ENCODE data around the gene TLR5.
A peak's percentile ranks its signal among the peaks of the same experiment; 100 is the strongest.

Gene TLR5

DNA sequence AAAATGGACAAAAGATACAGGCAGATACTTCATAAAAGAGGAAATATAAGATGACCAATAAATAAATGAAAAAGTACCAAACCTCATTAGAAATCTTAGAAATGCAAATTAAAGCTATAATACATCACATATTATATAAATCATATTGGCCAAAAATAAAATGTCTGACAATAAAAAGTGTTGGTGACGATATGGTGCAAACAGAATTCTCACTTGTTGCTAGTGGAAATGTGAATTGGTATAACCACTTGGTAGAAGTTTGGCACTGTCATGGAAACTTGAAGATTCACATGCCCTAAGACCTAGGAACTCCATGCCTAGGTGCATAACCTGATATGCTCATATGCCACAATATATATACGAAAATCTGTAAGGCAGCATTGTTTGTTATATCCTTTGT is 4.4 kb upstream of the TLR5 start:
- DNase-seq, result no peak

DNA sequence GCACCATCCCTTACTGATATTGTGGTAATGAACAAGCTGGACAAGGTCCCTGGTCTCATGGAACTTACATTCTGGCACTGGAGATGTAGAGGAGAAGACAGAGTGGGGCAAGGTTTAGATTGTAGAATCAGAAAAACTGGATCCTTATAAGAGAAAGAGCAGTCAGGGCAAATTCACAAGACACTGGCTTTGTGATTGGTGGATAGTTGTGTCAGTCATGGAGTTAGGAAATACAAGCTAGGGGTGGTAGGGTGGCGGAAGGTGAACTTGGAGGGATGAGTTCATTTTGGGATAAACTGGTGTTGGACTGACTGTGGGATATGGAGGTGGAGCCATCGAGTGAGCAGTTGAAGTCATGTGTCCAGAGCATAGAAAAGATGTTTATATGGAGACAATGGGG is 3.7 kb upstream of the TLR5 start:
- no peak for DNase-seq

DNA sequence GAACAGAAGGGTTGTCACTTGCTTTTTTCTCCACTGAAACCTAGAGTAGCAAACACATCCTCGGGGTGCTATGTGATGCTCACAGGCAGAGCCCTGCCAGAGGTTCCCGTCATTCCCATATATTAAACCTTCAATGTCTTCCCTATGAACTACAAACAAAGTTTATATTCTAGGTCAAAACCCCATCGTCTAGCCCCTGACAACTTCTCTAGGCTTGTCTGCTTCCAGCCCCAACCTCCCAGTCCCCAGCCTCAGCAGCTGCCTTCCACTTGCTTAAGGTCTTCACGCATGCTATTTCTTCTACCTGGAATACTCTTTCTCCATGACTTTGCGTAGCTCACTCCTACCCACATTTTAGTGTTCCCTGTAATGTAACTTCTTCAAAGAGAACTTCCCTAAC is 1.9 kb upstream of the TLR5 start:
- DNase-seq, result no peak

DNA sequence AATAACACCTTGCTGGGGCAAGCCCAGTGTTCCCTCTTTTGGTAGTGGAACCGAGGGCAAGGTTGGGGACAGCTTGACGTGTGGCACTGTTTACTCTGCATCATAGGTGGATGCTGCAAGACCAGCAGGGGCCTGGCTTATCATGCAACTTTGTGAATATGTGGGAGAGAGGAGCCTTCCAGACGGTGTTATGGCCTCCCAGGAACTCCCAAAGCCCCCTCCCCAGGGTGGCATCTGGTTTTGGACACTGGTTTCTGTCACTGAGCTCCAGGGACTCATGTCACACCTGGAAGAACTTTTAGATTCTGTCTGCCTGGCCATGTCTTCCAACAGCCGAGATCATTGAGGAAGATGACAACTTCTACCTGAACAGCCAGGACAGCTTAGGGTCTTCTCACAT is 1.4 kb upstream of the TLR5 start:
- DNase-seq, result no peak

DNA sequence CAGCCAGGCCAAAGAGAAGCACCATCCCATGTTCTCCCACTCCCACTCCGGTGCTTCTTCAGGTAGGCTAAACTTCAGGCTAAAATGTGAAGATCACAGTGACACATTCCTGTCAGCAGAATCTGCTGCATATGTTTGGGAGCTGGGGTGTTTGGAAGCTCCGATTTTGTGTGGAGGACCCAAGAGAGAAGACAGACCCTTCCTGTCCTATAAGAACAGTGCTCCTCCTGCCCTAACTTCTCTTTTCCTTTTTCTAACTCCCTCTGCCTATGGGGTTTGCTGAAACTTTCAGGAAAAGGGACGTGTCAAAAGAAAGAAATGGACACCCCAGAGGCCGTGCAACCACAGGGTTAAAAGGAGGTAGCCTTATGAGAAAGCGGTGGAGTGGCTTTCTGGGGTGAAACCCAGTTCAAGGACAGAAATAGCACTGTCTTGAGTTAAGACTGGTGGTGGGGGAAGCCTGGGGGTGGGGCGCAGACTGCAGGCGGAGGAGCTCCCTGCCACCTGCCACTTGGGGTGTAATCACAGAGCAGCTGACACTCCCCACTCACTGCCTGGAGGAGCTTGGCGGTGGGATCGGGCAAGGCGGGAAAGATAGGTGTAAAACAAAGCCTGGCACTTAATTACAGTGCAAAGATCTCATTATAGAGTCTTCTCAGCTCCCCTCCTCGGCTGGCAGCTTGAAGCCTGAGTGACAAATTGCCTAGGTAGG is 645 bp upstream of the TLR5 start:
- DNase-seq, result no peak

DNA sequence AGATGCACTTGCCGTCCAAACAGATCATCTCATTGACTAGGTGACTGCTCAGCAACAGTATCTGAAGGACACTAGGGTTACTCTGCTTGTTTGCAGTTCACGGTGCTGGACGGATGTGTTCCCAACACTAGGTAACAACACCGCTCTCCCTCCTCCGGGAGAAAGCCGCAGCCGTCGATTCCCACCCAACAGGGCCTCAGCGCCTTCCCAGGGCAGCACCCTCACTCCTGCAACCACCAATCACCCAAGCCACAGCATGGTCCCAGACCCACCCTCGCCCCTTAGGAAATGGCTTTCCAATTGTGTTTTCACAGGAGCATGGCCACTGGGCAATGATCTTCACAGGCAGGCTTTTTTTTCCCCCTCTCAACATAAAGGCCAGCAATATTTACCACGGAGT is 779 bp downstream of the TLR5 start:
- no peak for DNase-seq

DNA sequence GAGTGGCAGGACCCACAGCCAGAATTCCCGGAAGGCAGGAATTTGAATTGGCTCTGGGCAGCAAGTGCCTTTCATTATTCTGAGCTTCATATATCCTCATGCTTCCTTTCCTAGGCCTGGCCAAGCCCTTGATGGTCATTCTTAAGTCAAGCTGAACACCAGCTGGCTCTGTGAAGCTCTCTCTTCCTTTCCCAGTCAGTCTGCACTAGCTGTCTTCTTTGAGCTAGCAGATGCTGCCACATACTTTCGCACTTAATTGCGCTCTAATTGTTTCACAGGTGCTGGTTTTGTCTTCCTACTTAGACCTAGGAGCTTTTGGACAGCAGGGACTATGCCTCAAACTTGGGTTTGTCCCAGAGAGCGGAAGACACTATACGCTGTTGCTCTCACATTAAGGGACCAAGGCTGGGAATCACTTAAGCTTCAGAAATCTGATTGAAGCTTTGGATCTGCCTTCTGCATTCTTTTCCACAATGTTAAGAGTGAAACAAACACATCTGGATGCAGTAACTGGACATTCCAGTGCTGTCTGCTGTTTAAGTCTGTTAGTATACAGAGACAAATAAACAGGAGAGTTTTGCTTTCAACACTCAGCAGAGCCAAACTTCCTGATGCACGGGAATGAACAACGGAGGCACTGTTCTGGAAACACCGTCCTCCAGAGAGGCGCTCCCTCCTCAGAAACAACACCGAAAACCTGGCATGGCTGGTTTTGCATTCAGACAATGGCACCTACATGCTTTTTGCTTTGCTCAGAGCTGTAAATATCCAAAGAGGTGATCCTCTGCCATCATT is 2.2 kb downstream of the TLR5 start:
- no peak for DNase-seq

DNA sequence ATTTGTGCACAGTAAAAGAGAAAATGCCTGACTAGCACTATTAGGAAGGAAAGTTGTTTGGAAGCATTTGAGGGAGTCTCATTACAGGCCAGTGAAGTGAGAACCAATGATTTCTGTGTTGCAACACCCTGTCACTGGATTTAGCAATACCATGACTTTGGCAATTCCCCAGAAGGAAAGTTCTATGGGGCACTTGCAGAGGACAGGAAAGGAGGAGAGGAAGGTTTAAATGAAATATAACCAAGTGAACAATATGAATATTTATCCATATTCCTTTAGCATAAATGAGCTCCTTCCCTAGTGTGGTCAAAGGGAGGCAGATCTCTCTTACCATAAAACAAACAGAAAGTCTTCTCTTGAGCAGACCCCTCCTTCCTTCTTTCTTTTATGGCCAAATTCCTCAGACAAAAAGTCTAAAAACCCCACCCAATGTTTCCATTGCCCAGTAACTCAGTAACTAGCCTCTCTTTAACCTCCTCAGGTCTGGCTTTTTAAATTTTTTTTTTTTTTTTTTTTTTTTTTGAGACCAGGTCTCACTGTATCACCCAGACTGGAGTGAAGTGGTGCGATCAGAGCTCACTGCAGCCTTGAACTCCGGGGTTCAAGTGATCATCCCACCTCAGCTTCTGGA is 5.5 kb downstream of the TLR5 start:
- DNase-seq, result peak; percentile 64

DNA sequence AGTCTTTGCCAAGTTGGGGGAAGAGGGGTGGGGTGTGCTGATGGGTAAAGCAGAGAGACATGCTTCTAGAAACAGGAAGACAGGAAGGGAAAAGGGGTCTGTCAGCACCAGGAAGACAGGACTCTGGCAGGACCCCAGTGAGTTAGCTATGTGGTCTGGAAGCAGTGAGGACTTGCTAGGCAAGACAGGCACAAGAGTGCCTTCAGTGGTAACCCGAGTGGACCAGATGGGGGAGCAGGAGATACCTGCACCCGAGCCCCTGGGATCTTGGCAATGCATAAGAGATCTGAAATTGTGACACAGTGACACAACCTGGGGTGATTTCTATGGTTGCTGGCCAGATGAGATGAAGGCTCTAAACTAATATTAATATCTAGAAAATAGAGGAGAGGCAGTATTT is 7.0 kb downstream of the TLR5 start:
- DNase-seq, result no peak

DNA sequence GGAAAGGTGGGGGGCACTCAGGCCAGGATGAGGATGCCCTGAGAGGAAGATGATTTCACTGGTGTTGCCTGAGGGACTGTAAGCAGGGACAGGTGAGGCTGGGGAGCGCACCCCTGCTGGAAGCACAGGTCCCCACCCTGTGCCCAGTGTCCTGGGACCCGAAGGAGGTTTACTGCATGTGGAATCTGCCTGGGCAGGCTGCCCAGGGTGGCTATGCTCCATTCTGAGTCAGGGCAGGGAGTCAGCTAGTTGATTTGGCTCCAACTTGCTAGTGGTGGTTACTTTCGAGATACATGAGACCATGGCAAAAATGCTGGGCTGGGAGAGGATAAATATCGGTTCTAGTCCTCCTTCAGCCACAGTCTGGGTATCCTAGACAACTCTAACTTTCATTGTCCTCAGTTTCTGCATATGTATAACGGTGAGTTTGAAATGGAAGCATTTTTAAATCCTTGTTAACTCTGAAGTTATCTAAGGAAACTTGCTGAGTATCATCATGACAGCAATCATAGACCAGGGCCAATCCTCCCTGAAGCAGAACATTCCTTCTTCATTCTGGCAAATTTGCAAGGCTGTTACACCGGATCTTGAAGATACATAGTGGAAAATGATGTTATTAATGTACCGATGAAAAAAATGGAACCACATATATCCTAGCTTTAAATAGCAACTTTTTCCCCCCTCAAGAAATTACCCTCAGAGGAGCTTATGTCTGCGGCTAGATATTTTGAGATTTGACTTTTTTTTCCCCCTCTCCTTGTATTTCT is 7.7 kb downstream of the TLR5 start:
- peak; percentile 61 for DNase-seq

DNA sequence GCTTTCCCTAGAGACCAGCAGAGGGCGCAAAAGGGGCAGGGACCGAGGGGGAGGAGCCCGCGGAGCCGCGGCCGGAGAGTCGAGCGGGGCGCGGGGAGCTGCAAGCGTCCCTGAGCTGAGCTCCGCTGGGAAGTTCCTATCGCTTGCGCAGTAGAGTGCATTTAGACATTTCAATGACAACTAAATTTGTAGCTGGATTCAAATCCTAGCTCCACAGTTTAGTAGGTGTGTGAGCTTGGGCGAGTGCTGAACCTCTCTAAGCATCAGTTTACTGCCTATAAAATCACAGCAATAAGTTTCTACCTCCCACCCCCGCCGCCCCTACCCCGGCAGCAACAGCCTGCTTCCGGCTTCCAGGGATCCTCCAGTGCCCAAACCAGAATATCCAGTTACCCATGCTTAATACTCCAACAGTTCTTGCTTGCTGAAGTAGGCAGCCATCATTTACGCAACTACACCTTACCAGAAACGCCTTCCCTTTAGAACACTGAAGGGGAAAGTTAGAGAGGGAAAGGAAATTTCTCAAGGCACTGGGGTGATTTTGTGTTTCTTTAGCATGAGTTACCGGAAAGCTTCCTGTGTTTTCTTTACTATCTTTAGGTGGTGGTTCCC is 9.1 kb downstream of the TLR5 start:
- DNase-seq, result peak; percentile 76

DNA sequence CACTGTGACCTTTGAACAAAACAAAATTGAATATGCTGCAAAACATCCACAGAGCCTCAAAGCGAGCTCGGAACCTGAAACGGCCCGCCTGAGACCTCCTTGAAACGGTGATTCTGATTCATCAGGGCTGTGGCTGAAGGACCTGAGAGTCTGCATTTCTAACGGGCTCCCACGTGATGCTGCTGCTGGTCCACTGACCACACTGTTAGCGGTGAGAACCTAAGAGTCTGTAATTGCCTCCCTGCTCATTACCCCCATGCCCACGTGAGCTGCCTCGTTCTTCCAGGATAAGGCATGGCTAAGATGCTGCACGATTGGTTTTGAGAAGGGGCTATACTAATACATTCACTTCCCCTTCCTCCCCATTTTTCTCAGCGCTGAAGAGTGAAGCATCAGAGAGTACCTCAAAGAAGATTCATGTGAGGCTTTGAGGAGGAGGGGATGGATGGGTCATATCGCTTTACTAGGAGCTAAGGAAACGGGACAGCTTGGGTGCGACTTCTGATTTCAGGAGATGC is 9.7 kb downstream of the TLR5 start:
- DNase-seq, result no peak

DNA sequence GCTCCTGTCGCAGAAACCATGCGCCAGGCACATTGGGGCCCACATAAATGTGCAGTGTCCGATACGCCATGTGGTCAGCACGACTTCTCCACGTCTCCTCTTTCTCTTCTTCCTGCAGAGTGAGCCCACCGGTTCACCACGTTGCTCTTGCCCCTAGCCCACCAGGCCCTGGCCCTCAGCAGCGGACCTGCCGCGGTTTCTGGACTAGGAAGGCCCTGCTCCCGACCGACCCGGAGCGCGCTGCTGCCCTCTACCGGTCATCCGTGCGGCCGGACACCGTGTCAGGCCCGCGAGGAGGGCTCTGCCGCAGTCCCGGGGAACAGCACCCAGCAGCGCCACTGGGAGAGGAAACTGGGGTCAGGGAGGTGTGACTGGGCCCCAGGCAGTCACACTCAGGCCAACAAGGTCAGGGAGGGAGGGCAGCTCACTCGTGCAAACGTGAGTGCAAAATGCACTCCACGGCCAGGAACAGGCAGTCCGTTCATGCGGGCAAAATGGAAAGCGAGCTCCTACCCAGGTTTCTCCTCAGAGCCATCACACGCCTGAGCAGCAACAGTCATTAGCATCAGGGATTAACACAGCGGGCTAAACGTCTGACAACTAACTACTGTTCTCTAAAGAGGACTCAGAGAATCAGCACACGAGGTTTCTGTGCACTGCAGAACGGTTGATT is 13.7 kb downstream of the TLR5 start:
- DNase-seq, result peak; percentile 34

DNA sequence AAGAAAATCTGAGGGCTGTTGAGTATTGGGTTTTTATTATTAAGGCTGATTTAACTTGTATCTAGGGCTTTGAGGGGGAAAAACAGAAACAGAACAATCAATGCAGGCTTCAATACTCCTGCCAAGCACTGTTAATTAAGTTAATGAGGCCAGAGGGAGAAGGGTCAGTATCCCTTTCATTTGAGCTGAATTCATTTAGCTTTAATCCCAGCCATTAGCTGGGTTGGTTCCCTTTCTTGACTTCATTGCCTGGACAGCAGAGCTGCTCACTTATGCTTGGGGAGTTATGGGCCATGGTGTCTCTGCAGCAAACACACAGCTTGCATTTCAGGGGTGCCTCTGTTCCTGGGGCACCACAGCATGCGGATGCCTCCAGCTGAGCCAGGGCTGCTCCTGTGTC is 16.3 kb downstream of the TLR5 start:
- DNase-seq, result no peak

DNA sequence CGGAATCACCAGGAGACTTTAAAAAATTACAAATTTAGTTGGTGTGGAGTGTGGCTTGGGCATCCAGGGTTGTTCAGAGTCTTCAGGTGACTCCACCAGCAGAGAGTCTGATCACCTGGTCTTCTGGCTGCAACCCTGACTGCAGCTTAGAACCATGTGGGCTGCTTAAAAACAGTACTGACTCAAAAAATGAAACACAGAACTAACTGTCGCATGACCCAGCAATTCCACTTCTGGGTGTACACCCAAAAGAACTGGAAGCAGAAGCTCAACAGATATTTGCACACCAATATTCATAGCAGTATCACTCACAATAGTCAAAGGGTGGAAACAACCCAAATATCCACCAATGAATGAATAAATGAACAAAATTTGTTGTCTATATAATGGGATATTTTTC is 17.3 kb downstream of the TLR5 start:
- no peak for DNase-seq

DNA sequence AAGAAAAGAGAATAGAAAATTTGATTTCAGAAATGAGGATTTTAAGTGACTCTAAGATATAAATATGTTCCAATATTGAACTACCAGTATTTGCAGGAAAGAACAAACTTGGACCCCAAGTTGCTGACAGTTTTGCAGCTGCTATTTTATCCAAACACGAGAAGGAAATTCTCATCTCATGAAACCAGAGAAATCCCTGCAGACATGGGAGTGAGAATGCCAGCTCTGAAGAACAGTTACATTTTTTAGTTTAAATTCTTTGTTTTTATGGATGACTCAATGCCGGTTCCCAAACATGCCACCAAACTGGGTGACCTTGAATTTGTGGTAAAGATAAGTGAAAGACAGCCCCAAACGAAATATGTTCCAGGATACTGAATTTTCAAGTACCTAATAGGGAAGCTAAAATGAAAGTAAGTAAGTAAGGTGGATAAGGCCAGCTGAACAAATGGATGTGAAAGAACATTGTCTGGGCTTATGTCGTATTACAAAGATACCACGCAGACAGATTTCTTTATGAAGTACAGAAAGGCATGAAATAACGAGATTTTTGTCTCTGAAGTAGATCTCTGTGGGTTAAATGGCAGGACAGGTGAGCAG is 19.9 kb downstream of the TLR5 start:
- no peak for DNase-seq

DNA sequence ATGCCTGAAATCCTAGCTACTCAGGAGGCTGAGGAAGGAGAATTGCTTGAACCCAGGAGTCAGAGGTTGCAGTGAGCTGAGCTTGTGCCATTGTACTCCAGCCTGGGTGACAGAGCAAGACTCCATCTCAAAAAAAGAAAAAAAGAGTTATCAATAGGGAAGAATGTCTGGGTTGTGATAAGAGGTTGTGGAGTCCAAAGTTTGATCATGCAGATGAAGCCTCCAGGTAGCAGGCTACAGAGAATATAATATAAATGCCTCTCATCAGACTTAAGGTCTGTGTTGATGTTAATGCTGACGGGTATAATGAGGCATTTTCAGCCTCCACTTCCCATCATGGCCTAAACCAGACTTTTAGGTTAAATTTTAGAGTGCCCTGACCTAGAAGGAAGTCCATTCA is 24.6 kb downstream of the TLR5 start:
- DNase-seq, result no peak

DNA sequence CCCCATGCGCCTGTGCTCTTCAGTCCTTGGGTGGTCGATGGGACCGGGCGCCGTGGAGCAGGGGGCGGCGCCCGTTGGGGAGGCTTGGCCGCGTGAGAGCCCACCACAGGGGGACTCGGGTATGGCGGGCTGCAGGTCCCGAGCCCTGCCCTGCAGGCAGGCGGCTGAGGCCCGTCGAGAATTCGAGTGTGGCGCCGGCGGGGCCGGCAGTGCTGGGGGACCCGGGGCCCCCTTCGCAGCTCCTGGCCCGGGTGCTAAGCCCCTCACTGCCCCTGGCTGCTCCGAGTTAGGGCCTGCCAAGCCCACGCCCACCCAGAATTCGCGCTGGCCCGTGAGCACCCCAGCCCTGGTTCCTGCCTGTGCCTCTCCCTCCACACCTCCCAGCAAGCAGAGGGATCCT is 26.1 kb downstream of the TLR5 start:
- DNase-seq, result no peak

DNA sequence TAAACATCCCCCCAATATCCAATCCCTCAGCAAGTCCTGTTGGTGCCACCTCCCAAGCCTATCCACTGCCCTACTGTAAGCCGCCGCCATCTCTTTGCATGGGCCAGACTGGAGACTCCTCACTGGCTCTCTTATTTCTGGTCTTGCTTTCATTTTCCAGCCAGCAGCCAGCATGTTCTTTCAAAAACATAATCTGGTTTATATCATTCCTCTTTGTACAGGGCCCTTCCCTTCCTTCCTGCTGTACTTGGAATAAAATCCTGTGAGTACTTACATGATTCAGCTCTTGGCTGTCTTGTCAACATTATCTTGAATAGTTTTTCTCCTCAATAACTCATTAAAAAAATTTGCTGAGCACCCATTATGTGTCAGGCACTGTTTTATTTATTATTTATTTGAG is 28.2 kb downstream of the TLR5 start:
- DNase-seq, result no peak

DNA sequence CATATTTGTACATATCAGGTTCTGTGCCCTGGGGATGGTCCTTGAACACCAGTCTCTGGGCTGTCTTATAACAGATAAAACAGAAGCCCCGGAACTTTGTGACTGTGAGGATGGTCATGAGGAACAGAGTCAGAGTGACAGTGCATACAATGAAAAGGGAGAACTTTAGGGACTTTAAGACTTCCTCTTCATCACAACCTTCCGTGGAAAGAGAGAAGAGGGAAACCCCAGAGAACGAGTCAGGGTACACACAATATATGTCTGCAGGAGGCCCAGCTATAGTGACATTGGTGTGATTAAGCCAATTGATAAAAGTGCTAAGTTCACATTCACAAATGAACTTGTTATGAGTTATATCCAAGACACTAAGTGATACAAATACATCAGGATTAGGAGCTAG is 32.1 kb downstream of the TLR5 start:
- DNase-seq, result no peak

DNA sequence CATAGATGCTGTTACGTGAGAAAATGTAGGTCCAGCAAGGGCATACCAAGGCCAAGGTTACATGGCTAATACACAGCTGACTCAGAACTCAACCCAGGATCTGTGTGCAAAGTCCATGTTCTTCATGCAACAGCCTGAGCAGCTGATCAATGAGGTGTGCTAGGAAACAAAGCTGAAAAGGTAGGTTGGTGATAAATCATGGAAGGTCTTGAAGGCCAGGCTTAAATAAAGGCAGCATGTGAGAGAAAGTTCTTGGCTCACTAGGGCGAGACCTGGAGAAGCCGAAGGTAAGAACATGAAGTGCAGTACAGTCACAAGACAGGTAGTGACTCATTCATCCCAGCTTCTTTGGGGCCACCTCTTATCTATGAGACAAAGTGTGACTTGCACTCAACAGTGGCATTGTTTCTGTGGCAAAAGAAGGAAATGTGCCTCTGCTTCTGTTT is 33.4 kb downstream of the TLR5 start:
- DNase-seq, result no peak

Data from fibroblast of skin of abdomen (primary cell).